HG03103 (cell line): ENCODE measurements around the gene PATE4.

Experiments used
- ATAC-seq: cut with Tn5 transposase; IDR thresholded peaks from one replicate; pipeline ENCODE4 v1.9.1; 2021; ENCODE audit warnings: low read depth; ENCODE audit not compliant: unreplicated experiment

PATE4 gene

DNA sequence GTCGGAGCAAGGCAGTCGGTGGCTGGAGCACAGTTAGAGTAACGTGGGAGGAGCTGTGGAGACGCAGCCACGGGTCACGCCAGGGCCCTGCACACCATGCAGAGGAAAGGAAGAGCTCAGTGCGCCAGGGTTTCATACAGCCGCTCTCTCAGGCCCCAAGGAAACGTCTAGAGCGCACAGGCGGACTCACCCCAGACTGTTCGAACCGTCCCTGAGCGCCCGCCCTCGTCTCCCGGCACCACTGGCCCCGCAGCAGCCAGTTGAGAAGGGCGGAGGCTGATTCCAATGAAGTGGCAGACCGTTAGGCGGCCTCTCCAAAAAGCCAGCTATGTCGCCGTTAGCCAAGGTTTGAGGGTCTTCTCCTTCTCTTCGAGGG is 53.9 kb downstream of the PATE4 start:
- peak; percentile 32 for ATAC-seq

DNA sequence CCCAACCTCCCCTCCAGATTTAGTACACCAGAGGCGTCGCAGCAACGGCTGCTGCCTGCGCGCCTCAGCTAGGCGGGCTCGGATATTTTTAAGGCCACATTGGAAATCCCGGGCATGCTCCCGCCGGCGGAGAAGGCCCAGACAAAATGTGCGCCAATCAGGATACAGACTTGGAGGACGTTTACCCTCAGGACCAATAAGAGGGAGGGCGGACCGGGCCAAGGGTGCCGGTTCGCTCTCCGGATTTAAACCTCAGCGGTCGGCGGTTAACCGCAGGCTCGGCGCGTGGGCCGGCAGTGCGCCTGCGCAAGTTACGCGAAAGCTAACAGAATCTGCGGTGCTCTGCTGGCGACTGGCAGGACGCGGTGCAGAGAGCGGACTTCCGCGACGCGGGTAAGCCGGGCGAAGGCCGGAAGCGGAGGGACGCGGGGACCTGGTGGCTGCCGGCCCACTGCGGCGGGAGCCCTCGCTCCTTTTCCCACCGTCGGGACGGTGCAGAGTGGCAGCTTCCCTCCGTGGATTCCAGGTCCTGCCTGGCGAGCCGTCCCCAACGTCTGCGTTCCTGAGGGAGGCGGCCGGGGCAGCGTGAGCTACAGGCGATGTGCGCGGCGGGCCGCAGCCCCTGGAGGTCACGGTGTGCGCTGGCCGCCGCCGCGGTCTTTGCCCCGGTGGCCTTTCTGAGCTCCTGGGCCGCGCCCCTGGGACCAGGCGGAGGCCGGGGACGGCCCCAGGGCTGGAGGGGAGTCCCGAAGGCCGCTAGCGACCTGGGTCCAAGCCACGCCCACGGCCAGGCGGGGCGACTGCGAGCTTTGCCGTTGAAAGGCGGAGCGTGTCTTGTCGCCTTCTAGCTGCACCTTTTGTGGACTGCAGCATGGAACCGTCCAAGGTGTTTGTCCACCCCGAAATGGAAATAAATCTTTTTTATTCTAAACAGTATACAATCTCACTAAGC is 54.5 kb downstream of the PATE4 start, which contains the start of gene HYLS1:
TSS of gene HYLS1 (plus strand) at position 296 of the 952 bp plus-strand sequence. CDS start 11,701 bp downstream, outside the sequence.
- peak; percentile 77 for ATAC-seq
